ENCODE results near the gene DLL4.

The DLL4 gene

DNA sequence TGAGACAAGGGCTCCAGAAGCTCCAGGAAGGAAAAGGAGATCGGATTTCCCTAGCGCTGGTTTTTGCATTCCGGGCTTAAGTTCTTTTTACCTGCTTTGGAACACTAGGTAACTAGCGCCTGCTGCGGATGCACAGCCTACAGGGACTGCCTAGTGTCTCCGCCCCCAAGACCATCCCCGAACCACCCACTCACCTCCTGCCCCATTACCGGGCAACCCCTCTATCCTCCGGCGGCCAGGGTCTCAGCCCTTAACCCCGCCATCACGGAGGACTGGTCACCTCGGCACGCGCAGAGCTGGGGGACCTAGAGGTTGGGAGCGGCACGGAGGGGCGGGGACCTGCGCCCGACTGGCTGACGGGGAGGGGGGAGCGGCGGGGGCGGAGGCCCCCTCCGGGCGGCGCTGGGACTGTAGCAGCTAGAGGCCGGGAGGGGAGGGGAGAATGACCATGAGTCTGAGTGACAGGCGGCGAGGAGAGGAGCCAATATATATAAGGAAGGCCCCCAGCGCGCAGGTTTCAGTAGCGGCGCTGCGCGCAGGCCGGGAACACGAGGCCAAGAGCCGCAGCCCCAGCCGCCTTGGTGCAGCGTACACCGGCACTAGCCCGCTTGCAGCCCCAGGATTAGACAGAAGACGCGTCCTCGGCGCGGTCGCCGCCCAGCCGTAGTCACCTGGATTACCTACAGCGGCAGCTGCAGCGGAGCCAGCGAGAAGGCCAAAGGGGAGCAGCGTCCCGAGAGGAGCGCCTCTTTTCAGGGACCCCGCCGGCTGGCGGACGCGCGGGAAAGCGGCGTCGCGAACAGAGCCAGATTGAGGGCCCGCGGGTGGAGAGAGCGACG lies at the start of gene DLL4:
DLL4 (plus strand) TSS at position 520 of the 839 bp plus-strand sequence. CDS start 329 bp downstream, outside the sequence.
- DNase-seq (ENCODE audit: low spot score): no peak

DNA sequence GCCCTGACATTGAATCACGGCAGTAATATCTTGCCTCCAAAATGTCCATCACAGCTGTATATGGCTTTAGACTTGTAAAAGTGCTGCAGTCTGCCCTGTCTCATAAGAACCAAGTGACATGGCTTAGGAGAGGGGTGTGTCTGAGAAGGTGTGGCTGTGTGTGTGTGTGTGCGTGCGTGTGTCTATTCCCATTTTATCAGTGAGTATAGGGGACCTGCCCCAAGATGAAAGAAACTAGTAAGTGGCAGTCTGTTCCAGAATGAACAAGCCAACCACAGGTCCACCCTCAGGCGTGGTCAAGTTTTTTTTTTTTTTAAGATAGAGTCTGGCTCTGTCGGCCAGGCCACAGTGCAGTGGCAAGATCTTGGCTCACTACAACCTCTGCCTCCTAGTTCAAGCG lies 49.5 kb upstream of the DLL4 start:
- no peak for DNase-seq (ENCODE audit: low spot score)

DNA sequence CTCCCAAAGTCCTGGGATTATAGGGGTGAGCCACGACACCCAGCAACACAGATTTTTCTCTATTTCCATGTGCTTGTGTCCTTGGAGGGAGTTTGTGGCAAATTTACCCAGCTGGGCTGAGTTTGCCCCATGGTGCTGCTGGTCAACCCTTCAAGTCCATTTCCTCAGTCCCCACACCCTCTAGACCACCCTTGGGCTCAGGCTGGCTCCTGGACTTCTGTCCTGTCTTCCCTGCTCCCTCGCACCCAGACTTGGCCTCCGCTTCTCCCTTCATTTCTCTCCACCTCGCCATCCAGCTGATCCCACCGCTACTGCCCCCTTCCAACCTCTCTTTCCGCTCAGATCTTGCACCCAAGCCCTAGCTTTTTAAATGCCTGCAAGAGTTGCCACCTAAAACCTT lies 47.8 kb upstream of the DLL4 start:
- DNase-seq (ENCODE audit: low spot score): no peak

DNA sequence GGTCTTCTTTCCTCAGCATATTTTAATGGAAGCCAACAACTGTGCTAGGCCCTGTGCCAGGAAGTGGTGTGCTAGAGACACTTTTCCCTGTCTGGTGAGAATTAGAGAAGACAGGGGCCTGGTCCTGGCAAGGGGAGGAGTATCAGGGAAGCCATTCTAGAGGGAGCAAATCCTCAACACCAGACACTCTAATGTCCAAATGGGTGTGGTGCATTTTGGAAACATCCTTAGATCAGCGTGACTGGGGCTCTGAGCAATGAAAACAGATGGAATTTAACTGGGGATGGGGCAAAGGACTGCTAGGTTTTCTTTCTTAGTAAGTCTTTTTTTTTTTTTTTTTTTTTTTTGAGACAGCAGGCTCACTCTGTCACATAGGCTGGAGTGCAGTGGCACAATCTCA lies 42.6 kb upstream of the DLL4 start:
- DNase-seq (ENCODE audit: low spot score): no peak

DNA sequence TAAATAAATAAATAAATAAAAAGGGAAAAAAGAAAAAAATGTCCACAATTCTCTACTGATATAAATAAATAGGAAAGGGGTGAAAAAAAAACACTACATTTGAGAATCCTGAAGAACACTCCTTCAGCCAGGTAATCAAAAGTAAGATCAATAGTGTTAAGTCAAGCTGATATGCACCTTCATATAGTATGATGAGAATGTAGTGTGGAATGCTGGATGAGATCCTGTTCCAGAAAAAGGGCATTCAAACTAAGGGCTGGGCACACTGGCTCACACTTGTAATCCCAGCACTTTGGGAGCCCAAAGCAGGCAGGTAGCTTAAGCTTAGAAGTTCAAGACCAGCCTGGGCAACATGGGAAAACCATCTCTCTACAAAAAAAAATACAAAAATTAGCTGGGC lies 40.0 kb upstream of the DLL4 start:
- no peak for DNase-seq (ENCODE audit: low spot score)

DNA sequence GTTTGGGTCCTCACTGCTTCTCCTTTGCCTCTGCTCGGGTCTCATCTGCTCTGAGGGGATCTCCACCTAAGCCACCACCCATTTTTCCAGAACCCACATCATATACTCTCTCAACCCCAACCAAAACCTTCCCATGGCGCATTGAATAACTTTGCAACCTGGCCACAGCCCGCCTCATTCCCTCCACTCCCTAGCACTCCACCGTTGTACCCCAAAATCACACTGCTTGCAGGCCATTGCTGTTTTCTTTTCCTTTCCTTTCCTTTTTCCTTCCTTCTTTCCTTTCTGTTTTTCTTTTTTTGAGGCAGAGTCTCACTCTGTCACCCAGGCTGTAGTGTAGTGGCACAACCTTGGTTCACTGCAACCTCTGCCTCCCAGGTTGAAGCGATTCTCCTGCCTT lies 38.0 kb upstream of the DLL4 start:
- no peak for DNase-seq (ENCODE audit: low spot score)

DNA sequence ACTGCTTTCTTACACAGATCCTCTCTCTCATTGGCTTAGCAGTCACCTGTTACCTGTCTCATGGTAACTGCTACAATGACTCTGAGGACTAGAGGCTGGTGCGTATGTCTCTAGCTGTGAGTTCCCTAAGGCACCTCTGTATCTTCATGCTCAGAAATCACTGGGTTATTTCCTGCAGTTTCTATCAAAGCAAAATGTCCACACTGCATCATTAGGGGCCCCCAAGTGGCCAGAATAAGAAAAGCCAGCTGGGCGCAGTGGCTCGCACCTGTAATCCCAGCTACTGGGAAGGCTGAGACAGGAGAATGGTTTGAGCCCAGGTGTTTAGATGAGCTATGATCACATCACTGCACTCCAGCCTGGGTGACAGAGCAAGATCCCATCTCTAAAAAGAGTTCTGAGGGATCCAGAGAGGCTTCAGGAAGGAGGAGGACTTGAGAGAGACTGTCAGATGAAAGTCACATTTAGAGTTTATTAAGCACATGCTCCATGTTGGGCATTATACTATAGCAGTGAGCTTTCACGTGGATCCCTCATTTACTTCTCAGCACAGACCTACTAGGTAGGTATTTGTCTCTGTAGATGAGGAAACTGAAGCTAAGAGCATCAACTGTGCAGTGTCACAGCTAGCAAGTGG lies 37.2 kb upstream of the DLL4 start:
- DNase-seq (ENCODE audit: low spot score): no peak

DNA sequence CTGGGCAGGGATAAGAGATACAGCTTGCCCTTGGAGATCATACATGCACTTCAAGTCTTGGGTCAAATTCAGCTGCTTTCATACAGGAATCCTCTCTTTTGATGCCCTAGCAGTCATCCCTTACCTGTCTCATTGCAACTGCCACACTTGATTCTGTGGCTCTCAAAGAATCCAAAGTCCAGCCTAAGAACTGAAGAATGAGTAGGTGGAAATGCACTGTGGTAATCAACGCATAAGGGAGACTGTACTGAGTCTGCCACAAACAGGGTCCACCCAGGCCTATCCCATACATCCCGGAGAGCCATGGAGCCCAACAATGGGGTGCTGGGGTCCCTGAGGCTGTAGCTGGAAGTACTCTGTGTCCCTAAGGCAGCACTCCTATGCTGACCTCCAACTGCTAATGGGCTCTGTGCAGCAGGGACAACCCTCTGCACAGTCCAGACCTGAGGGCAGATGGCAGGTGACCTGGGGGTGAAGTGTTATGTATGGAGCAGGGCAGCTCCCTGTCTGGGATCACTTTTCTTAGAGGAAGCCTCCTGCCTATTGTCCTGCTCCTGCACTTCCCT lies 36.6 kb upstream of the DLL4 start:
- no peak for DNase-seq (ENCODE audit: low spot score)

DNA sequence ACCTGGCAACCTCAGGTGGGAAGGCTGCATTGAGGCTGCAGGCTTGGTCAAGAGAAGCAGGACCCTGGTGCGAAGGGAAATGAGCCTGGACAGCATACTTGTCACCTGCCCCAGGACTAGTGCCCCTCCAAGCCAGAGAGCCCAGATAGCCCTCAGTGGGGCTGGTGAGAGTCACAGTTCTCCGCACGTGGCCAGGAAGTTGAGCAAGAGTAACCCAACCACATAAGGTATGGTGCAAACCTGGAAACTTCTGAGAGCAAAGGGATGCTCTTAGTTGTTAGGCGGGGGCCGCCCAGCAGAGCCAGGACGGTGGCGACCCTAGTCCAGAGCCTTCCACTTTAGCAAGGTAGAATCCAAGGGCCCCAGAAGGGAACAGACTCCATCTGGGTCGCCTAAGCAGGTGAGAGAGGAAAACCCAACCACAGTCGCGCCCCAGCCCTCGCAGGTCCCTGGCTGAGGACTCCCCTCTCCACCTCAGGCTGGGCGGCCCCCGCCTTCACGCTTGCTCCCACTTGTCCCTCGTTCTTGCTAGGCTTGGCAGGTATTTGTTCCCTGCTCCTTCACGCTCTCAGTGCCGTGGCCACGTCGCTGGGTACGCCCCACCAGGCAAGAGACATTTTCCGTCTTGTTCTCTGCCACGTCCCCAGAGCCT lies 36.0 kb upstream of the DLL4 start:
- DNase-seq (ENCODE audit: low spot score): no peak

DNA sequence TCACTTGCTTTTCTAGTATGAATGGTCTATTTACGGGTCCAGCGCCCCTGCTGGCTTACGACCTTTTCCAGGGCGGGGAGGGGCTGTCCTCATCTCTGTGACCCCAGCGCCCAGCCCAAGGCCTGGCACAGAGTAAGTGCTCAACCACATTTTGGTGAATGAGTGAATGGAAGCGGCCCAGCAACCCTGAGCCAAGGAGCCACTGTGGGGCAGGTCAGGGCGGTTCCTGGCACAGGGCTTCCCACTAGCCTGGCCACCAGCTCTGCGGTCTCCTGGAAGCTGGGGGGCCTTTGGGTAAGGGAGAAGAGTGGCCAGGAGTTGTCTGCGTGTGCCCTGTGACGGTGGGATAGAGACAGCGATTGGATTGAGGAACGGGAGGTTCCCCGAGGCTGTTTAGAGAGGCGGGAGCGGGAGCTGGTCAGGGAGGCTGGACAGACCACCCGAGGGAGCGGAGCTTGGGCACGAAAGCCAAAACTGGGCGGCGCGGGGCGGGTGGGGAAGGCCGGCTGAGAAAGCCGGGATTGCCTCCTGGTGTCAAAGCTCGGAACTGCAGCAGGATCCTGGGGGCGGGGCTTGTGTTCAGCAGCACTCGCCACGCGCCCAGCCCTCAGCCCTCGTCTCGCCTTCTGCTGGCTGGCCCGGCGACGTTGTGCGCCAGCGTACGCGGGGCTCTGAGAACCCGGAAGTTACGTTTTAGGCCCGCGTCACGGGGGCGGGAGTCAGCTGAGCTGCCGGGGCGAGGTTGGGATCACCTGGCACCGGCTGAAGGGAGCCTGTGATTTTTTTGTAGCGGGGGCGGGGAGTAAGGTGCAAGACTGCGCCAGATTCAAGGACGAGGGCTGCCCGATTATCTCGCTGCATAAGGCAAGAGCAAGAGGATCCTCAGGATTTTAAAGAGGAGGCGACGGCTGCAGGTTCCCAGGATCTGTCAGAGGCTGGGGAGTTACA lies 35.1 kb upstream of the DLL4 start, which contains the start of gene VPS18:
VPS18 (plus strand) TSS at position 718 of the 948 bp plus-strand sequence. CDS start 319 bp downstream, outside the sequence.
- peak; percentile 100 for DNase-seq (ENCODE audit: low spot score)

DNA sequence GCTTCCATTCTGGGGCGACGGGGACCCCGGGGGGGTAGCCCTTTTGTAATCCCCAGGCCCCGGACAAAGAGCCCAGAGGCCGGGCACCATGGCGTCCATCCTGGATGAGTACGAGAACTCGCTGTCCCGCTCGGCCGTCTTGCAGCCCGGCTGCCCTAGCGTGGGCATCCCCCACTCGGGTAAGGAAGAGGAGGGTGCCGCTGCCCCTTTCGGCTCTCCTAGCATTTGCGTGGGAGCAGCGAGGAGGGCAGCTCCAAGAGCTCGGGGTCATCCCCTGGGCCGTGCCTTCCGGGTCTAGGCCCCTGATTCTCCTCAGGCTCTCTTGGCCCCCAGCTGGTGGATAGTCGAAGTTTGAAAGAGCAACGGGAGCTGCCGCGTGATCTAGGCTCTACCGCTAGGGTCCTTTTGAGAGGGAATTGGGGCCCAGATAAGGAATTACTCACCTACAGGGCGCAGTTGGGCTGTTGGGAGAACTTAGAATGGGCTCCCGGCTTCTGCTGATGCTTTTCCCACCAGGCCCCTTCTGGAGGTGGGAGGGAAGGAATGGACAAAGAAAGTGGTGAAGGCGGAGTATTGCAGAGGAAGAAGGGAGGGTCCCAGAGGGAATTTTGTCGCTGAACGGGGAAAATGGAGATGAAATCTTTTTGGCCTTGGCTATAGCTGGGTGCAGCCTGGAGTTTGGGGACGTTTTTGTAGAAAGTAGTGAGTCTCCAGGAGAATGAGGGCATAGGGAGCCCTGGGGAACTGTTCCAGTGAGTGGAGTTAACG lies 34.3 kb upstream of the DLL4 start:
- DNase-seq (ENCODE audit: low spot score): peak; percentile 74

DNA sequence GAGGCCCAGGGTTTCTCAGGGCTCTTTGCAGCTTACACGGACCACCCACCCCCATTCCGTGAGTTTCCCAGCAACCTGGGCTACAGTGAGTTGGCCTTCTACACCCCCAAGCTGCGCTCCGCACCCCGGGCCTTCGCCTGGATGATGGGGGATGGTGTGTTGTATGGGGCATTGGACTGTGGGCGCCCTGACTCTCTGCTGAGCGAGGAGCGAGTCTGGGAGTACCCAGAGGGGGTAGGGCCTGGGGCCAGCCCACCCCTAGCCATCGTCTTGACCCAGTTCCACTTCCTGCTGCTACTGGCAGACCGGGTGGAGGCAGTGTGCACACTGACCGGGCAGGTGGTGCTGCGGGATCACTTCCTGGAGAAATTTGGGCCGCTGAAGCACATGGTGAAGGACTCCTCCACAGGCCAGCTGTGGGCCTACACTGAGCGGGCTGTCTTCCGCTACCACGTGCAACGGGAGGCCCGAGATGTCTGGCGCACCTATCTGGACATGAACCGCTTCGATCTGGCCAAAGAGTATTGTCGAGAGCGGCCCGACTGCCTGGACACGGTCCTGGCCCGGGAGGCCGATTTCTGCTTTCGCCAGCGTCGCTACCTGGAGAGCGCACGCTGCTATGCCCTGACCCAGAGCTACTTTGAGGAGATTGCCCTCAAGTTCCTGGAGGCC lies 29.5 kb upstream of the DLL4 start:
- DNase-seq (ENCODE audit: low spot score): no peak

DNA sequence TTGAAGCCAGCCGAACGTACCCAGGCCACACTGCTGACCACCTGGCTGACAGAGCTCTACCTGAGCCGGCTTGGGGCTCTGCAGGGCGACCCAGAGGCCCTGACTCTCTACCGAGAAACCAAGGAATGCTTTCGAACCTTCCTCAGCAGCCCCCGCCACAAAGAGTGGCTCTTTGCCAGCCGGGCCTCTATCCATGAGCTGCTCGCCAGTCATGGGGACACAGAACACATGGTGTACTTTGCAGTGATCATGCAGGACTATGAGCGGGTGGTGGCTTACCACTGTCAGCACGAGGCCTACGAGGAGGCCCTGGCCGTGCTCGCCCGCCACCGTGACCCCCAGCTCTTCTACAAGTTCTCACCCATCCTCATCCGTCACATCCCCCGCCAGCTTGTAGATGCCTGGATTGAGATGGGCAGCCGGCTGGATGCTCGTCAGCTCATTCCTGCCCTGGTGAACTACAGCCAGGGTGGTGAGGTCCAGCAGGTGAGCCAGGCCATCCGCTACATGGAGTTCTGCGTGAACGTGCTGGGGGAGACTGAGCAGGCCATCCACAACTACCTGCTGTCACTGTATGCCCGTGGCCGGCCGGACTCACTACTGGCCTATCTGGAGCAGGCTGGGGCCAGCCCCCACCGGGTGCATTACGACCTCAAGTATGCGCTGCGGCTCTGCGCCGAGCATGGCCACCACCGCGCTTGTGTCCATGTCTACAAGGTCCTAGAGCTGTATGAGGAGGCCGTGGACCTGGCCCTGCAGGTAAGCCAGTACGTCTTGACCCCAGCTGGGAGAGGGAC lies 28.7 kb upstream of the DLL4 start:
- no peak for DNase-seq (ENCODE audit: low spot score)

DNA sequence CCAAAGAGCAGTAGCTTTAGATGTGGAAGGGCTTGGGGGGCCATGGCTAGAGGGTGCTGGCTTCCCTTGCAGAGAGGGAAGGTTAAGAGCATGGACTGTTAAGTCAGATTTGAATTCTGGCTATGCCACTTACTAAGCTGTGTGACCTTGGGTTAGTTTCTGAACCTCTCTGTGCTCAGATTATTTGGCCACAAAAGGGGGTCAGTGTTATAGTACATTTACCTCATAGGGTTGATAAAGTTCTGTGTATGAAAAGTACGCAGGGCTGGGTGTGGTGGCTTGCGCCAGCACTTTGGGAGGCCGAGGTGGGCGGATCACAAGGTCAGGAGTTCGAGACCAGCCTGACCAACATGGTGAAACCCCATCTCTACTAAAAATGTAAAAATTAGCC lies 28.1 kb upstream of the DLL4 start:
- DNase-seq (ENCODE audit: low spot score): no peak

DNA sequence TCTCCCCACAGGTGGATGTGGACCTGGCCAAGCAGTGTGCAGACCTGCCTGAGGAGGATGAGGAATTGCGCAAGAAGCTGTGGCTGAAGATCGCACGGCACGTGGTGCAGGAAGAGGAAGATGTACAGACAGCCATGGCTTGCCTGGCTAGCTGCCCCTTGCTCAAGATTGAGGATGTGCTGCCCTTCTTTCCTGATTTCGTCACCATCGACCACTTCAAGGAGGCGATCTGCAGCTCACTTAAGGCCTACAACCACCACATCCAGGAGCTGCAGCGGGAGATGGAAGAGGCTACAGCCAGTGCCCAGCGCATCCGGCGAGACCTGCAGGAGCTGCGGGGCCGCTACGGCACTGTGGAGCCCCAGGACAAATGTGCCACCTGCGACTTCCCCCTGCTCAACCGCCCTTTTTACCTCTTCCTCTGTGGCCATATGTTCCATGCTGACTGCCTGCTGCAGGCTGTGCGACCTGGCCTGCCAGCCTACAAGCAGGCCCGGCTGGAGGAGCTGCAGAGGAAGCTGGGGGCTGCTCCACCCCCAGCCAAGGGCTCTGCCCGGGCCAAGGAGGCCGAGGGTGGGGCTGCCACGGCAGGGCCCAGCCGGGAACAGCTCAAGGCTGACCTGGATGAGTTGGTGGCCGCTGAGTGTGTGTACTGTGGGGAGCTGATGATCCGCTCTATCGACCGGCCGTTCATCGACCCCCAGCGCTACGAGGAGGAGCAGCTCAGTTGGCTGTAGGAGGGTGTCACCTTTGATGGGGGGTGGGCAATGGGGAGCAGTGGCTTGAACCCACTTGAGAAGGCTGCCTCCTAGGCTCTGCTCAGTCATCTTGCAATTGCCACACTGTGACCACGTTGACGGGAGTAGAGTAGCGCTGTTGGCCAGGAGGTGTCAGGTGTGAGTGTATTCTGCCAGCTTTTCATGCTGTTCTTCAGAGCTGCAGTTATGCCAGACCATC lies 26.3 kb upstream of the DLL4 start:
- DNase-seq (ENCODE audit: low spot score): no peak

DNA sequence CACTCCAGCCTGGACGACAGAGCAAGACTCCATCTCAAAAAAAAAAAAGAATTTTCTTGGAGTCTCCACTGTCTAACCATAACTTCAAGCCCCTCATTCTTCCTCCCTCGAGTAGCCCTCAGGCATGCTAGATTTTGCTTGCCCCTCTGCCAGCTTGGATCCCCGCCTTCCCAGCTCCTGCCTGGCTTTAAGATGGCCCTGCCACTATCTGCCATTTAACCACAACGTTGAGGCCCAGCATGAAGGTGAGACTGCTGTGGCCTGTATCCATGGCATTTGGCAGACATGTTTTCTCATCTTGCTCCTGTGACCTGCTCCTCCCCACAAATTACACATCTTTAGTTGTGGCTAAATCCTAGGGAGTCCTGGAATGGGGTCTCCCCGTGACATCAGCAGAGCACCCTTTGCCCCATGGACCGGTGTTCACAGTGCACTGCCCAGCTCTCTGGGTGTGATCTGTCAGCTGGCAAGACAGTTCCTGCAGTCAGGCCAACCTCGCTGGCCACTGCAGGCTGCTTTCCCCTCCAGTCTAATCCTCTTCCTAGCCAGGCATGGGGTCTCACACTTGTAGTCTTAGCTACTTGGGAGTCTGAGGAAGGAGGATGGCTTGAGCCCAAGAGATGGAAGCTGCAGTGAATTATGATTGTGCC lies 24.5 kb upstream of the DLL4 start:
- DNase-seq (ENCODE audit: low spot score): no peak

All from left forelimb (tissue), 1 donor.